NB4 (cell line): Measurements from ENCODE around the gene MTX1.
"Not testable (repeated sequence)": the region's sequence is repeated elsewhere in the genome, so short reads cannot be mapped to it uniquely, and the experiment has no call there.

ENCODE experiments used
- CTCF ChIP-seq: IDR thresholded peaks from one replicate; pipeline ENCODE4 v1.5.1; 2012; ENCODE audit warnings: low read depth, low read length
- MYC ChIP-seq: IDR thresholded peaks from 2 replicates; pipeline ENCODE4 v1.6.1; 2011; ENCODE audit warnings: low read depth, low read length

- TF ChIP-seq MYC, CTCF: not testable (repeated sequence)
Observed at GRCh38 chr1:155164625-155165024, 43.9 kb upstream of the MTX1 start.
